T follicular helper cell (primary cell): ENCODE data around the gene GAL3ST2.
A peak's percentile ranks its signal among the peaks of the same experiment; 100 is the strongest.
"Not testable (repeated sequence)": the region's sequence is repeated elsewhere in the genome, so short reads cannot be mapped to it uniquely, and the experiment has no call there.

Experiments used
- DNase-seq: peaks from one replicate; pipeline ENCODE4 v3.0.0-alpha.2; 2020; ENCODE audit warnings: low read depth

Gene GAL3ST2

DNA sequence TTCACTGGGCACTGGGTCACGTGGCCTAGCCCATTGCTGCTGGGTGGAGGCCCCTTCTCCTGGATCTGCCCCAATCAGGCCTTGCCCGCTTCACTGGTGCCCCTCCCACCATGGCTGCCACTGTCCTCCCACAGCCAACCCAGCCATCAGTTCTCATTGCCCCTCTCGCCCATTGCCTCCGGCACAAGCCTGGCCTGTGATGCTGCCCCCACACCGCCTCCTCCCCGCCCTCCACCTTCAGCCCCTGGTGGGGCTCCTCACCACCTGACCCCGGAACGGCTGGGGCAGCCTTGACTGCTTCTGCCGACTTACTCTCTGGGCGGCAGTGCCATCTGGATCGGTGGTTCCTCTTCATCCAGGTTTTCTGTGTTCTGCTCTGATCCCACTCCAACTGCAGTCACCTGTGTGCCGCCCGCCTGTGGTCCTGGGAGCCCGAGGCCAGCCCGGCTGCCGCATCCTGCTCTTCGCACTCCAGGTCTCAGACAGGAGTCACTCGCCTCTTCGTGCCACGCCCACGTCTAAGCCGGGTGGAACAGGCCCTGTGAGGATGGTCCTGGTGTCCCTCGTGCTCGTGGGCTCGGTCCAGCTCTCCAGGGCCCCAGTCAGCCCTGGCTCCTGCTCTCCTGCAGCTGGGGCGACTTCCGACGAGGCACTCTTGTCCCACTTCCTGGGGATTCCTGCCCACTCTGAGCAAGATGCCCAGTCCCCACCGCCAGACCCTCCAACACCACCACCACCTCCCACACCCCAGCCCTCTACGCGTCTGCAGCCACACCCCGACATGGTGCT is 28.0 kb upstream of the GAL3ST2 start:
- DNase-seq, result no peak

- DNase-seq, result no peak
These were observed 26.4 kb upstream of the GAL3ST2 start for GRCh38 chr2:241750076-241750840.

DNA sequence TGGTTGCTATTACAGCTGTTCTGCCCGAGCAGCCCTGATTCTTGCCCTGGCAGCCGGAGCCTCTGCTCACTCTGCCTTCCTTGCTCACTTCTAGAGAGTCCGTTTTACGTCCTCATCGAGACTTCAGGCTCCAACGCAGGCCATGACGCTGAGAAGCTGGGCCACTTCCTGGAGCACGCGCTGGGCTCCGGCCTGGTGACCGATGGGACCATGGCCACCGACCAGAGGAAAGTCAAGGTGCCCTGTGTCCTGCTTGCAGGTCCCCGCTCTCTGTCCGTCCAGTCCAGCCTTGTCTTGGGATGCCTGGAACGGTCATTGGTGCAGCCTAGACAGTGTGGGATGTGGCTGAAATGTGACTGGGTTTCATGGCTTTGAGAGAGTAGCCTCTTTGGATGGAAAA is 25.5 kb upstream of the GAL3ST2 start:
- DNase-seq, result no peak

GRCh38 chr2:241751776-241752175 is 24.8 kb upstream of the GAL3ST2 start:
- DNase-seq, result no peak

- DNase-seq, result no peak
These were observed 24.4 kb upstream of the GAL3ST2 start for GRCh38 chr2:241752253-241752652.

DNA sequence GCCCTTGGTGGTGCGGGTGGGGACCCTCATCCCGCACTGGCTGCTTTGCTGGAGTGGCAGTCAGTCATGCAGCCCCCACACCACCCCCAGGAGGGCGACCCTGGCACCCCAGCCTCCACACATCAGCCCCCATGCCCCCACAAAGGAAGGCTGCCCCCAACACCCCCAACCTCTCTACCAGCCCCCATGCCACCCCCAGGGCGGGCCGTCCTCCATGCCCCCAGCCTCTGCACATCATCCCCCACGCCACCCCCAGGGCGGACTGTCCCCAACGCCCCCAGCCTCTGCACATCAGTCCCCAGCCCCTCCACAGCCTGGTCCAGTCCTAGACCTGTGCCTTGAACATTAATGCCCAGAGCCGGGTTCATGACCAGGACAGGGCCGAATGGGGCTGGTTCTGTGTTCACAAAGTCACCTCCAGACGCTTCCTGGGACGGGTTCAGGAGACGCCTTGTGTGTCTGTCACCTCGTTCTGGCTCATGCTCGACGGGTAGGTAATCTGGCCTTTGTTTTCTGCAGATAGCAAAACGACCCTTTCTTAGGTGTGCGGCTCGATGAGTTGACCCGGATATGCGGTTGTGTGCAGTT is 23.8 kb upstream of the GAL3ST2 start:
- DNase-seq, result no peak

GRCh38 chr2:241753493-241753892 is 23.1 kb upstream of the GAL3ST2 start:
- no peak for DNase-seq

DNA sequence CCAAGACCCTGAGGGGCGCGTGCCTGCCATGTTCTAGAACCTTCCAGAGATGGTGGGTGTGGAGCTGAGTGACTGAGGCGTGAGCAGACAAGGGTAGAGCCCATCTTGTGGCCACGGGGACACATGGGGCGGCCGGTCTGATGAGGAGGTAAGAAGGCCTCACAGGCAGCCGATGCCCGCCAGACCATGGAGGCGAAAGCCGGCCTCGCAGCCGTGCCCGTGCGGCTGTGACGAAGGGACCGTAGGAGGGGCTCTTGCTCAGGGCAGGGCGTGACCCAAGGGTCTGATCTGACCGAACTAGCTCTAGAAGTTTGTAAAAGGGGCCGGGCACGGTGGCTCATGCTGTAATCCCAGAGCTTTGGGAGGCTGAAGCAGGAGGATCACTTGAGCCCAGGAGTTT is 22.6 kb upstream of the GAL3ST2 start:
- no peak for DNase-seq

GRCh38 chr2:241755166-241755565 is 21.5 kb upstream of the GAL3ST2 start:
- no peak for DNase-seq

- DNase-seq, result no peak
These were observed 20.8 kb upstream of the GAL3ST2 start for GRCh38 chr2:241755777-241756176.

DNA sequence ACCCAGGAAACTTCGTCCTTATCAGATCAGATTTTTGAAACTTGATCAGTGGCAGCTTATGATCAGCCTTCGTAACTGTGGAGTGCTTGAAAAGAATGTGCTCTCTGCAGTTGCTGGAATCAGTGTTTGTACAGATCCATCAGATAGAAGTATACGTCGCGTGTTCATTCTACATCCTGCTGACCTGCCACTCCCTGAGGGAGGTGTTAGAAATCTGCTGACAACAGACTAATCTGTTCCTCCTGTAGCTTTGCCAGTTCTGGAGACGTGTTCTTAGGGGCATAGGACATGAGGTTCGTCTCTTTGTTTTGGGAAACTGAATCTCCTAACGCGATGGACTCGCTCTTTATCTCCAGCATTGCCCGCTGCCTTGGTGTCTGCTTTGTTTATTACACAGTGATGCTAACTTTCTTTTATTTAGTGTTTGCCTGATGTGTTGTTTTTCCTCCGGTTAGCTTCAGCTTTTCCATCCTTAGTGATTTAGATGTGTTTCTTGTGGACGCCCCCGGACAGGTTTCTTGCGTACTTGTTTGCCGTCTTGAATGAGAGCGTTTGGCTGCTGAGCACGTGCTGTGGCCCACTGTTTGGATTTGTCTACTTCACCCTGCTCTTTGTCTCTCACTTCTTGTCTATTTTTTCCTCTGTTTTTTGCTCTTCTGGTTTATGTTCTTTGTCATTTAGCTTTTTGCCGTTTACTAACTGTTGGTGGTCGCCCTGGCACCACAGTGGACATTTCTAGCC is 17.4 kb upstream of the GAL3ST2 start:
- no peak for DNase-seq

DNA sequence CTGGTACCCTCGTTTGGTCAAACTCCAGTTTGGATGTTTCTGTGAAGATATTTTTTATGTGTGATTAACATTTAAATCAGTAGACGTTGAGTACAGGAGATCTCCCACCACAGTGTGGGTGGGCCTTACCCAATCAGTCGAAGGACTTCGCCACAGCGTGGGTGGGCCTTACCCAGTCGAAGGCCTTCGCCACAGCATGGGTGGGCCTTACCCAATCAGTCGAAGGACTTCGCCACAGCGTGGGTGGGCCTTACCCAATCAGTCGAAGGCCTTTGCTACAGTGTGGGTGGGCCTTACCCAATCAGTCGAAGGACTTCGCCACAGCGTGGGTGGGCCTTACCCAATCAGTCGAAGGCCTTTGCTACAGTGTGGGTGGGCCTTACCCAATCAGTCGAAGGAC is 16.7 kb upstream of the GAL3ST2 start:
- DNase-seq, result not testable (repeated sequence)

- no peak for DNase-seq
These were observed 16.3 kb upstream of the GAL3ST2 start for GRCh38 chr2:241760301-241760771.

DNA sequence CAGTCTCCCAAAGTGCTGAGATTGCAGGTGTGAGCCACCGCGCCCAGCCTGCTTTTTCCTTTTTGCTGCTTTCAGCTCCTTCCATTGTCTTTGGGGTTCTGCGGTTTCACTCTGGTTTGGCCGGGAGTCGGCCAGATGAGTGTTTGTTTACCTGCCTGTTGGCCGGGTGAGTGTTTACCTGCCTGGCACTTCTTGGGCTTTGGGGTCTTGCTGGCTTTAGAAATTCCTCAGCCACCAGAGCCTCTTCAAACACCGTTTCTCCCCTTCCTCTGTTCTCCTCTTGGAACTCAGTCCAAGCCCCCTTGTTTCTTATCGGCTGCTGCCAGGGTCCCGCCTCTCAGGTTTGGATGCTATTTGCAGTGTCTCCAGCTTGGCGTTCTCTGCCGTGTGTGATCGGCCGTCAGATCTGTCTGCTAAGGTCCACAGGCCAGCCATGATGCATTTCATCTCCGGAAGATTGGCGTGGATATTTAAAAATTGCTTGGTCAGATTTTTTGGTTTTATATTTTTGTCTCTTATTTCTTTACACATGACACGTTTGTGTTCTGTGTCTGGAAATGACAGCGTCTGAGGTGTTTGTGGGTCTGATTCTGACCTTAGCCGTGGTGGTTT is 14.2 kb upstream of the GAL3ST2 start:
- no peak for DNase-seq

DNA sequence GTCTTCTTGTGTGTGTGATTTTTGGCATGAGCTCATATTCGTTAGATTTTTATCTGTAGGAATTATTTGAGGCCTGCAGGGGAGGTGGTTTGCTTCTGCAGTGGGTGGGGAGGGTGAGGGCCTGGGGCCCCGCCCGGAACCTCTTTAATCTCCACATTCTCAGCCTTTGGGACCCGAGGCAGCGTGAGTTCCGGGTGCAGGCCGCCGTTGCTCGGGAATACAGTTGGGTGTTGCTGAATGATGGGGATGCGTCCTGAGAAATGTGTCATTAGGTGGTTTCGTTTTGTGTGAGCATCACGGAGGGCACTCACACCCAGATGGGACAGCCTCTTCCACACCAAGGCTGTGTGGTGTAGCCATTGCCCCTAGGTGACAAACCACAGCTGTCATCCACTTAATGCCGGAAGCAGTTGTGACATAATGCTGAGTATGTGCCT is 13.7 kb upstream of the GAL3ST2 start:
- DNase-seq, result peak; percentile 28

DNA sequence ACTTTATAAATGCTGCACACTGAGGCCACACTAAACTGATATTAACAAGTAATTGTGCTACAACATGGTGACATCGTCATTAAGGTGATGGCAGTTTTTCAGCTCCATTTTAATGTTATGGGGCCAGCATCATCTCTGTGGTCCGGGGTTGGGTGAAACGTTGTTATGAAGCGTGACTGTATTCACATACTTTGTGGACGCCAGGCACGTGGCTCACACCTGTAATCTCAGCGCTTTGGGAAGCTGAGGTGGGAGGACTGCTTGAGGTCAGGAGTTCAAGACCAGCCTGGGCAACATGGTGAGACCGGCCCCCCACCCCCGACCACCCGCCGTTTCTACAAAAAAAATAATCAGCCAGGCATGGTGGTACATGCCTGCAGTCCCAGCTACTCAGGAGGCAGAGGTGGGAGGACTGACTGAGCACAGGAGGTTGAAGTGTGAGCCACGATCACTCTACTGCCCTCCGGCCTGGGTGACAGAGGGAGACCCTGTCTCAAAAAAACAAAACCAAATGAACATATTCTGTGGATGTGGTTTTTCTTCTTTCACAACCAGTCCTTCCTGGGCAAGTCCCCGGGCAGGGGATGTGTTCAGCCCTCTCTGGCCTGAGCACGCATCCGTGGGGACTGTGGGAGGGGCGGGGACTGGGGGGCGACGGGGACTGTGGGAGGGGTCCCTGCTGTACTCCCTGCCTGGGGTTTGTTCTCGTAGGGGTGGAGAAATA is 12.9 kb upstream of the GAL3ST2 start:
- no peak for DNase-seq

DNA sequence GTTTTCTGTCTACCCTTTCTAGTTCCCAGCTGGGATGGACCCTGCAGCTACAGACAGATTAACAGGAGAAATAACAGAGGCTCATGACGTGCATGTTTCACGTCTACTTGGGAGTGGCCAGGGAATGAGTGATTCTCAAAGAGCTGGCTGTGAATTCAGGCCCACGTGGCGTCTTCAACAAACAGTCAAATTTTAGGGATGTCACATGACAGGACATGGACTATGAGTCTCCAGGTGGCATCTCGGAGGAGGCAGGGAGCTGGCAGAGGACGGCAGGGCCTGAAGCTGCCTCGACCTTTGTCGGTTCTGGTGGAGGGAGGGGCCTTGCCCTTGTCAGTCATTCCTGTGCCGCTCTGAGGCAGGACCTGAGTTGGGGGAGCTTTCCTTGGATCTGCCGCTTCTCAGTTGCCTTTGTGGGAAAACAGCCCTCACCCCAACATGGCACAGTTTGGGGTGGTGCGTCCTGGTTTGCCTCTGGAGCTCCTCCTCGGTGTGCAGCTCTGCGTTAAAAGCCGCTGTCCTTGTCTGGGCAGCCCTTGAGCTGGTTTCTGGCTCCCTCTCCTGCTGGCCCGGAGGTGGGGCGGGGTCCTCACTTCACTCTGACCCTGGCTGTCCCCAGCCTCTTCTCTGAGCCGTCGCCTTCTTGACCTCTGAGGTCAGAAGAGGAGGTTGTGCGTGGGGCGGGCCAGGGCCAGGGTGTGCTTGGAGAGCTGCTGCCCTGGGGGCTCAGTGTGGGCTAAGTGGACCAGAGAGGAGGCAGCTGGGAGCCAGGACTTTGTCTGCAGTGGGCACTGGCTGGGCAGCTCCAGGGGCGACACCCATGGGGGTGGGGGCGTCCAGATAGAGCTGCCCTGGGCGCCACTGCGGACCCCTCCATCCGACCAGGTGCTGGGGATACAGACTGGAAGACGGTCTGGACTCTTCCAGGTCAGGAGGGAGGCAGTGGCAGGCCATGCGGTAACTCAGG is 12.1 kb upstream of the GAL3ST2 start:
- no peak for DNase-seq

GRCh38 chr2:241767464-241768250 is 9.0 kb upstream of the GAL3ST2 start:
- DNase-seq, result no peak

GRCh38 chr2:241768251-241768711 is 8.3 kb upstream of the GAL3ST2 start:
- no peak for DNase-seq
